ENCODE results near the gene FOXP4. TPM values are rescaled to one million over a fixed set of nuclear protein-coding genes. Genes with fewer than 3 reads are reported as not detected.

The FOXP4 gene
- total and polyA plus RNA-seq, 2 of the 13 experiments (the other 11 are each of a cell fraction or from before 2014, with no cell fraction given) = 11.0 to 12.4 TPM

DNA sequence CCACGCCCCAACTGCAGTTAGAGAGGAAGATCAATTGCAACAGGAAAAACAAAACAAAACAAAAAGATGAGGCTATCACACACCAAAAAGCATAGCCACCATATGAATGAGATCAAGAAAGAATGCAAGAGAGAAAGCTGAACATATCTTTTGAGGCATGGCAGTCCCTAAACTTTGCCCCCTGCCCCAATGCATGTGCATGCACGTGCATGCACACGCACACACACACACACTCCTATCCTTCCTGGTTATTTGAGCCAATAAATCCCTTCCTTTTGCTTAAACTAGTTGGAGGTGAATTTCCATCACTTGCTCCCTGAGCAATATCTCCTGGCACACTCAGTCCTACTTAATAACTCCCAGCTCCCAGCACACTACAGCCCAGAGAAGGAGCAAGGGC is 48.6 kb upstream of the FOXP4 start (continued):
- TF ChIP-seq, protein P1, sequence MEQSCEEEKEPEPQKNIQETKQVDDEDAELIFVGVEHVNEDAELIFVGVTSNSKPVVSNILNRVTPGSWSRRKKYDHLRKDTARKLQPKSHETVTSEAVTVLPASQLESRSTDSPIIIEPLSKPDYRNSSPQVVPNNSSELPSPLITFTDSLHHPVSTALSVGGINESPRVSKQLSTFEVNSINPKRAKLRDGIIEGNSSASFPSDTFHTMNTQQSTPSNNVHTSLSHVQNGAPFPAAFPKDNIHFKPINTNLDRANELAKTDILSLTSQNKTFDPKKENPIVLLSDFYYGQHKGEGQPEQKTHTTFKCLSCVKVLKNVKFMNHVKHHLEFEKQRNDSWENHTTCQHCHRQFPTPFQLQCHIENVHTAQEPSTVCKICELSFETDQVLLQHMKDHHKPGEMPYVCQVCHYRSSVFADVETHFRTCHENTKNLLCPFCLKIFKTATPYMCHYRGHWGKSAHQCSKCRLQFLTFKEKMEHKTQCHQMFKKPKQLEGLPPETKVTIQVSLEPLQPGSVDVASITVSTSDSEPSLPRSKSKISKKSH (CRISPR knock-in tag; IDR thresholded peaks at IDR 0.05; ENCODE audit: borderline replicate concordance) = no peak
- TF ChIP-seq, protein P2, sequence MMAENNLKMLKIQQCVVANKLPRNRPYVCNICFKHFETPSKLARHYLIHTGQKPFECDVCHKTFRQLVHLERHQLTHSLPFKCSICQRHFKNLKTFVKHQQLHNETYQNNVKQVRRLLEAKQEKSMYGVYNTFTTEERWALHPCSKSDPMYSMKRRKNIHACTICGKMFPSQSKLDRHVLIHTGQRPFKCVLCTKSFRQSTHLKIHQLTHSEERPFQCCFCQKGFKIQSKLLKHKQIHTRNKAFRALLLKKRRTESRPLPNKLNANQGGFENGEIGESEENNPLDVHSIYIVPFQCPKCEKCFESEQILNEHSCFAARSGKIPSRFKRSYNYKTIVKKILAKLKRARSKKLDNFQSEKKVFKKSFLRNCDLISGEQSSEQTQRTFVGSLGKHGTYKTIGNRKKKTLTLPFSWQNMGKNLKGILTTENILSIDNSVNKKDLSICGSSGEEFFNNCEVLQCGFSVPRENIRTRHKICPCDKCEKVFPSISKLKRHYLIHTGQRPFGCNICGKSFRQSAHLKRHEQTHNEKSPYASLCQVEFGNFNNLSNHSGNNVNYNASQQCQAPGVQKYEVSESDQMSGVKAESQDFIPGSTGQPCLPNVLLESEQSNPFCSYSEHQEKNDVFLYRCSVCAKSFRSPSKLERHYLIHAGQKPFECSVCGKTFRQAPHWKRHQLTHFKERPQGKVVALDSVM (CRISPR knock-in tag; IDR thresholded peaks at IDR 0.05) = no peak
- TF ChIP-seq ARNT (IDR thresholded peaks at IDR 0.05) (no peak), ZNF614 (CRISPR knock-in tag; IDR thresholded peaks at IDR 0.05; ENCODE audit: borderline replicate concordance) (0 out of 2 replicates have a peak, but pooled peaks have one; percentile 15), GPN1 (CRISPR knock-in tag; IDR thresholded peaks at IDR 0.05; ENCODE audit: borderline replicate concordance) (no peak), GZF1 (CRISPR knock-in tag; IDR thresholded peaks at IDR 0.05) (no peak), ZNF550 (CRISPR knock-in tag; IDR thresholded peaks at IDR 0.05; ENCODE audit: borderline replicate concordance) (no peak), ZNF431 (CRISPR knock-in tag; IDR thresholded peaks at IDR 0.05; ENCODE audit: borderline replicate concordance, low read depth) (no peak), NR2F2 (IDR thresholded peaks at IDR 0.05; ENCODE audit: borderline replicate concordance, low read depth) (no peak), SOX6 (IDR thresholded peaks at IDR 0.05) (no peak), SOX6 (CRISPR knock-in tag; IDR thresholded peaks at IDR 0.05) (no peak), KDM1A (CRISPR knock-in tag; IDR thresholded peaks at IDR 0.05) (no peak)
- TF ChIP-seq, protein P3, sequence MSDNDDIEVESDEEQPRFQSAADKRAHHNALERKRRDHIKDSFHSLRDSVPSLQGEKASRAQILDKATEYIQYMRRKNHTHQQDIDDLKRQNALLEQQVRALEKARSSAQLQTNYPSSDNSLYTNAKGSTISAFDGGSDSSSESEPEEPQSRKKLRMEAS (IDR thresholded peaks at IDR 0.05) = 0 out of 2 replicates have a peak, but pooled peaks have one; percentile 38
- TF ChIP-seq, protein P4, sequence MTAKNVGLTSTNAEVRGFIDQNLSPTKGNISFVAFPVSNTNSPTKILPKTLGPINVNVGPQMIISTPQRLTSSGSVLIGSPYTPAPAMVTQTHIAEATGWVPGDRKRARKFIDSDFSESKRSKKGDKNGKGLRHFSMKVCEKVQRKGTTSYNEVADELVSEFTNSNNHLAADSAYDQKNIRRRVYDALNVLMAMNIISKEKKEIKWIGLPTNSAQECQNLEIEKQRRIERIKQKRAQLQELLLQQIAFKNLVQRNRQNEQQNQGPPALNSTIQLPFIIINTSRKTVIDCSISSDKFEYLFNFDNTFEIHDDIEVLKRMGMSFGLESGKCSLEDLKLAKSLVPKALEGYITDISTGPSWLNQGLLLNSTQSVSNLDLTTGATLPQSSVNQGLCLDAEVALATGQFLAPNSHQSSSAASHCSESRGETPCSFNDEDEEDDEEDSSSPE (CRISPR knock-in tag; IDR thresholded peaks at IDR 0.05) = no peak

Data from HepG2 (cell line).